GM18858 (cell line): ENCODE results near the gene GNA14.

ENCODE experiments used
- ATAC-seq: cut with Tn5 transposase; IDR thresholded peaks from one replicate; pipeline ENCODE4 v1.9.1; 2021; ENCODE audit not compliant: unreplicated experiment

GNA14 gene

GRCh38 chr9:77543131-77543822 is 104.8 kb downstream of the GNA14 start:
- no peak for ATAC-seq

GRCh38 chr9:77541600-77541999 is 106.5 kb downstream of the GNA14 start:
- ATAC-seq = no peak

- ATAC-seq = no peak
These were observed 107.1 kb downstream of the GNA14 start for GRCh38 chr9:77541055-77541454.

GRCh38 chr9:77534376-77535057 is 113.6 kb downstream of the GNA14 start:
- ATAC-seq = no peak

- ATAC-seq = no peak
These were observed 114.5 kb downstream of the GNA14 start for GRCh38 chr9:77533671-77534070.

- ATAC-seq = no peak
These were observed 115.5 kb downstream of the GNA14 start for GRCh38 chr9:77532607-77533006.

- ATAC-seq = no peak
These were observed 116.7 kb downstream of the GNA14 start for GRCh38 chr9:77531400-77531799.

GRCh38 chr9:77523891-77524290 is 124.2 kb downstream of the GNA14 start:
- ATAC-seq = no peak

- no peak for ATAC-seq
These were observed 127.0 kb downstream of the GNA14 start for GRCh38 chr9:77521091-77521490.

- ATAC-seq = no peak
These were observed 129.4 kb downstream of the GNA14 start for GRCh38 chr9:77518688-77519087.

GRCh38 chr9:77516781-77517180 is 131.3 kb downstream of the GNA14 start:
- ATAC-seq = no peak

- no peak for ATAC-seq
These were observed 133.0 kb downstream of the GNA14 start for GRCh38 chr9:77514886-77515711.

GRCh38 chr9:77513457-77513856 is 134.7 kb downstream of the GNA14 start:
- ATAC-seq = no peak

- ATAC-seq = no peak
These were observed 135.2 kb downstream of the GNA14 start for GRCh38 chr9:77512876-77513275.

- no peak for ATAC-seq
These were observed 136.6 kb downstream of the GNA14 start for GRCh38 chr9:77511525-77511924.

GRCh38 chr9:77510666-77511065 is 137.5 kb downstream of the GNA14 start:
- no peak for ATAC-seq

- no peak for ATAC-seq
These were observed 139.7 kb downstream of the GNA14 start for GRCh38 chr9:77508396-77508795.

GRCh38 chr9:77507212-77507961 is 140.7 kb downstream of the GNA14 start:
- ATAC-seq = no peak

- ATAC-seq = no peak
These were observed 142.9 kb downstream of the GNA14 start for GRCh38 chr9:77505232-77505631.

GRCh38 chr9:77502568-77502967 is 145.6 kb downstream of the GNA14 start:
- no peak for ATAC-seq

- no peak for ATAC-seq
These were observed 149.2 kb downstream of the GNA14 start for GRCh38 chr9:77498891-77499290.
